NCI-H1048 (cell line): ENCODE data around the gene RTF2.

ENCODE experiments used
- DNase-seq: peaks from one replicate; lab custom pipeline; 2025; lab: John Stamatoyannopoulos, UW

Gene RTF2

GRCh38 chr20:56439771-56440291 is 28.6 kb upstream of the RTF2 start:
- no peak for DNase-seq

DNA sequence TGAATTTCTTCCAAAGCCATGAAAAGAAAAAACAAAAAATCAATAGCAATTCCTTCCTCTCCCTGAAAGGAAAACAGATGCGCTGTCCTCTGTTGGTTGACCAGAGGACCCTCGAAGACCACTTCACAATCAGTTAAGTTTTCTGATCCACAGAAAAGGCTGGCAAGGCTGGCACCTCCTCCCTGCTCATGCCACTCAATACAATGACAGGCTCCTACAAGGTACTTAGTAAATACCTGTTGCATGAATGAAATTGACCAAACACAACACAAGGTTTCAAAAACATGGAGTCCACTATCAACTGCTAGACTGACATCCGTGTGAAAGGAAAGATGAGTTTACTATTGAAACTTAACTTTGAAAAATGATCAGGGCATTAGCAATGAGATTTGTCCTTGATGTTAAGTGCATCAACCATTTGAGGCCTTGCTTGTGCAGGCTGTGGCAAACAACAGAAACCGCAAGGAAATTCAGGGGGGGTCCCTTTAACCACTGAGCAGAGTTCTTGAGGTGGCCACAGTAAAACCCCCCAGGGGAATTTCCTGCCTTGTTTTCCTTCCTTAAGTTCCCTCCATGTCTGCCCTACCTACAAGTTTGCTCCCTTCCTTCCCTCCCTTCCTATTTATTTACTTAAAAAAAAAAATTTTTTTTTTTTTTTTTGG is 27.9 kb upstream of the RTF2 start:
- DNase-seq: no peak

DNA sequence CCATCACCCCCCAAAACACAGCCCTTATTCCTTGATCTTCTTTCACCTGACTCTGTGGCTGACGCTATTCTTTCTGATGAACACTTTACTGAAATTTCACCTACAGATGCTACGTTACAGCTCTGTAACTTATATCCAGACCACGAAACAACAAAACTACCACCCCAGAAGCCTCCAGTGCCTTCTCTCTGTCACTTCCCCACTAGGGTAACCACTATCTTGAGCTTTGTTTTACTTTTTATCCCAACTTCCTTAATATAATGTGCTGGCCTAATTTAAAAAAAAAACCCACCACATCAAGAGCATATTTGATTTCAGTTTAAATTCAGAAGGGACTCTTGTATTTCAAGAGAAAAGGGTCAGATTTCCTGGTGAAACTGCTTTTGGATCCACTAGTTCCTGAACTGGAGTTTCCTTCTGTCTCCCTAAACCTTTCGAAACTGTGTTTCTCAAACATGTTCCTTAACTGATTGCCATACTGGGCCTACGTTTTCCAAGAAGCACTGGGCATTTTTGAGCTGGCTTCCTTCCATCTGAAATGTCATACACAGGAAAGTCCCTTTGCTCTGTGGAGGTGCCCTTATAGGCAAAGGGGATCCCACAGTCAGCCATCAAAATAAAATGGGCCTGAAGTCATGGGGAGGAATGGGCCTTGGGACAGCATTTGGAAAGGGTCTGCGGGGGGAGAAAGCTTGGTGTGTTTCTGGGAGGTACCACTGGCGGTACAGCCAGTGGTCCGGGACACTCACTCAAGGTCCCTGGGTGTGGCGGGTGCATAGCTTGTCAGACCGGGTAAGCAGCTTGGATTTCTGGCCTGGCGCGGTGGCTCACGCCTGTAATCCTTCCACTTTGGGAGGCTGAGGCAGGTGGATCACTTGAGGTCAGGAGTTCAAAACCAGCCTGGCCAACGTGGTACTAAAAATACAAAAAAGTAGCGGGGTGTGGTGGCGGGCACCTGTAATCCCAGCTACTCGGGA is 25.8 kb upstream of the RTF2 start:
- no peak for DNase-seq

GRCh38 chr20:56443654-56444540 is 24.5 kb upstream of the RTF2 start:
- no peak for DNase-seq

- no peak for DNase-seq
Measured at GRCh38 chr20:56445130-56445529, 23.3 kb upstream of the RTF2 start.

- DNase-seq: no peak
Measured at GRCh38 chr20:56445540-56445939, 22.9 kb upstream of the RTF2 start.

DNA sequence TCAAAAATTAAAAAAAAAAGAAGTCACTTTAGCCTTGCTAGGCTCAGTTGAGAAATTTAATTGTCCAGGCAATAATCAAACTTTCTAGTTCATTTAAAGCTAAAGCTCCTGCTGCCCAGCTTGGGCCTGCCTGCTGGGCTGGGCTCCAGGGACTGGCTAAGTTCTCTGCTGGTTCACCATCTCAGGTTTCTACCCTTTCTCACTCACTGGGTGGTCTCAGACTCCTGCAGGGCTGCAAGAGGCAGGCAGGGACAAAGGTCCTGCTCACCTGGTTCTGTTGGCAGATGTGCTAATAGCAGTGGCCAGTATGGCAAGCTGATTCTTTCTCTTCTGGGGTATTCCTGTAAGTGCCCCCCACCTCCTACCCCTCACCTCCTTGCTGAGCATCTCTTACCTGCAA is 21.2 kb upstream of the RTF2 start:
- no peak for DNase-seq

DNA sequence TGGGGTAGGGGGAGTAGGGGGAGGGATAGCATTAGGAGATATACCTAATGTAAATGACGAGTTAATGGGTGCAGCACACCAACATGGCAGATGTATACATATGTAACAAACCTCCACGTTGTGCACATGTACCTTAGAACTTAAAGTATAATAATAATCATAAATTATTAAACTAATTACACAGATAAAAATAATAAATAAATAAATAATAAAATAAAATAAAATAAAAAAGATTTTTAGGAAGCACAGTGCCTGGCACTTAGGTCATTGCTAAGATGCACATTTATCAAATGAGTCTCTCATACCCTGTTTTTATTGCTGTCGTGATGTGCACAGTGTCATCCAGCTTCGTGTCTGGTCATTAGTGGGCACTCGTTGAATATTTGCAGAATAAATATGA is 19.0 kb upstream of the RTF2 start:
- DNase-seq: no peak

- no peak for DNase-seq
Measured at GRCh38 chr20:56451056-56451765, 17.2 kb upstream of the RTF2 start.

- no peak for DNase-seq
Measured at GRCh38 chr20:56453352-56453751, 15.1 kb upstream of the RTF2 start.

GRCh38 chr20:56454754-56455153 is 13.7 kb upstream of the RTF2 start:
- no peak for DNase-seq

DNA sequence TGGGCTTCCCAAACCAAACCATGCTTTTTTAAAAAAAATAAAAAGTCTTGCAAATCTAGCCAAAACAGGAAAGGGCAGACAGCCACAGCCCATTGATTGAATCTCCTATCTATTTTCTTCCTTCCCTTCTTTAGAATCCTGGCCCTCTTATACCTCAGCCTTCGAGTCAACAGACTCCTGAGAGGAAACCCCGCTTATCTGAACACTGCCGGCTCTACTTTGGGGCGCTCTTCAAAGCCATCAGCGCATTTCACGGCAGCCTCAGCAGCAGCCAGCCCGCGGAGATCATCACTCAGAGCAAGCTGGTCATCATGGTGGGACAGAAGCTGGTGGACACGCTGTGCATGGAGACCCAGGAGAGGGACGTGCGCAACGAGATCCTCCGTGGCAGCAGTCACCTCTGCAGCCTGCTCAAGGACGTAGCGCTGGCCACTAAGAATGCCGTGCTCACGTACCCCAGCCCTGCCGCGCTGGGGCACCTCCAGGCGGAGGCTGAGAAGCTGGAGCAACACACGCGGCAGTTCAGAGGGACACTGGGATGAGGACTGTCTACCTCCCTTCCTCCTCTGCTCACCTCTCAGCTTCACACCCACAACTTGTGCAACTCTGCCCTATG is 10.1 kb upstream of the RTF2 start:
- no peak for DNase-seq

DNA sequence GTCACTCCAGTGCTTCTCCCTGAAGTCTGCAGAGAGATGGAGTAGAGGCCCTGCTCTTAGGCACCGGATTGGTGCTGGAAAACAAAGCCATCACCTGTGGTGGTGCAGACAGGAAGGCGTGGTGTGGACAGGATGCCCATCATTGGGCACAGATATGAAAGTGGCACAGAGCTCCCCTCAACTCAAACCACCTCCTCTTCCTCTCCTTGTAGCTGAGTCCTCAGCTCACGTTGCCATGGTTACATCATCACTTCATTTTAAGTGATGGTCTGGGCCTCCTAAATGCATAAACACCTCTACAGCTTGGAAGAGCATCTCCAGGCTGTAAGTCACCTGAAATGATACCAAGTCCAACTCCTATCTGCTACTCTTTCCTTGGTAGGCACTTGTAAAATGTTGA is 8.0 kb upstream of the RTF2 start:
- no peak for DNase-seq

DNA sequence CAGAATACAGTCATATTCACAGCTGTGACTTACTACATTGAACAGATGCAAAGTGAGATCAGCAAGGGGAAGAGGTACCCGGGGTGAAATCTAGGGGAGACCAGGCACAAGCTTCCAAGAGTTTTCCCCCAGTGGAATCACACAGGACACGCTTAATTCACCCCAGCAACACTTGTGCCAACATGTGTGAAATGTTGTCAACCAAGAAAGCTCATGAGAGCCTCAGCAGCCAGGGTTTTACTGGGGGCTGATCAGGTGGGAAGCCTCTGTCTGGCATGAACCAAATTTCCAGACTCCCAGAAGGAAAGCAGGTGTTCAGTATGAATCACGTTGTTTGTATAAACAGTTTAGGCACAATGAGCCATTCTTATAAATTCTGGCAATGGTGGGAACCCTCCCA is 6.9 kb upstream of the RTF2 start:
- DNase-seq: no peak

- no peak for DNase-seq
Measured at GRCh38 chr20:56463428-56463827, 5.0 kb upstream of the RTF2 start.

GRCh38 chr20:56465997-56466396 is 2.4 kb upstream of the RTF2 start:
- DNase-seq: no peak

DNA sequence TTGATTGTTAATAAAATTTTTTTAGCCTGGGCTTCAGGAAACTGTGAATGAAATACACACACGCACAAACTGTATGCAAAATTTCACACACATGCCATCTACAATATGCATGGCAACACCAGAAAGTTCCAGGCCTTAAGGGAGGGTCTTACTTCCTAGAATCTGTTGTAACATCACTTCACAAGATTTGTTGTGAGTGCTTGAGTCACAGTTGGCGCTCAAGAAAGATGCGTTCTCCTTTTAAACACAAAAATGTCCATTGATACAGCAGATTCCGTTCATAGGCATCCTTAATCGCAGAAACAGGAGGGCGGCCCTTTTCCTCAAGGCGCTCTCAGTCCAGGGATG is 485 bp upstream of the RTF2 start:
- no peak for DNase-seq

DNA sequence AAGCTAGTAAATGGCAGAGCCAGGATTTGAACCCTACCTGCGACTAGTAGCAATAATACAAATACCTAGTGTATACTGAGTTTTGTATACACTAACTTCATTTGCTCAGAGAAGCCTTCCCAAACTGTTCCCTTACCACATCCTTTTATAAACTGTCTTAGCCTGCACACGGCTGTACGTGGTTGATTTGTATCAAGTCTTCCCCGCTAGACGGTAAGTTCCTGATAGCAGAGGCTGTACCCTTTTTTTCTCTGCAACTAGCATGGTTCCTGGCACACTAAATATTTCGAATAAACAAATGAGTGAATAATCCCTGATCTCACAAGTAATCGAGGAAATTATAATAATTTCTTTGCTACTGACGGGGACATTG is 636 bp downstream of the RTF2 start:
- DNase-seq: no peak

- no peak for DNase-seq
Measured at GRCh38 chr20:56483970-56484369, 15.5 kb downstream of the RTF2 start.

GRCh38 chr20:56487216-56487615 is 18.8 kb downstream of the RTF2 start:
- DNase-seq: no peak

- no peak for DNase-seq
Measured at GRCh38 chr20:56488566-56488965, 20.1 kb downstream of the RTF2 start.
